Measurements from ENCODE around the gene FADS6.

DNA sequence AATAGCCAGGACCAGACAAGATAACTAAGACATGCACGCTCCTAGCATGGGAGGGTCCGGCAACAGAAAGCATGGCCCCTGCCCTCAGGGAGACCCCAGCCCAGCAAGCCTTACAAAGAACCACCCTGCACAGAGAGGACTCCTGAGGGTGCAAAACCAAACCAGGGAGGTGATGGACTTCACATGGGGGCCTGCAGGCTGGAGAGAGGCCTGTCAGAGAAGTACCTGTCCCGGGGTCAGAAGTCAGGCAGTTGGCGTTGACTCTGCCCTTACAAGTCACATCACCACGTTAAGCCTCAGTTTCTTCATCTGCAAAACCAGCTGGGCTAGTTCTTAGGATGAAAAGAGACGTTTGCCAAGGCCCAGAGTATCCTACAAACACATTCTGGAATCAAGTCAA, 35.4 kb upstream of the FADS6 start:
- TF ChIP-seq POLR2A (IDR thresholded peaks at IDR 0.05; ENCODE audit: insufficient read depth in 1 of 2, low read depth in 2 of 2, low read length in 2 of 2) (no peak), GABPA (IDR thresholded peaks at IDR 0.05; ENCODE audit: low read depth, low read length) (no peak), GABPA (CRISPR knock-in tag; IDR thresholded peaks at IDR 0.05; ENCODE audit: low read depth) (no peak), IRX3 (CRISPR knock-in tag; IDR thresholded peaks at IDR 0.05; ENCODE audit: borderline replicate concordance, low read depth) (no peak)
- TF ChIP-seq, protein P1, sequence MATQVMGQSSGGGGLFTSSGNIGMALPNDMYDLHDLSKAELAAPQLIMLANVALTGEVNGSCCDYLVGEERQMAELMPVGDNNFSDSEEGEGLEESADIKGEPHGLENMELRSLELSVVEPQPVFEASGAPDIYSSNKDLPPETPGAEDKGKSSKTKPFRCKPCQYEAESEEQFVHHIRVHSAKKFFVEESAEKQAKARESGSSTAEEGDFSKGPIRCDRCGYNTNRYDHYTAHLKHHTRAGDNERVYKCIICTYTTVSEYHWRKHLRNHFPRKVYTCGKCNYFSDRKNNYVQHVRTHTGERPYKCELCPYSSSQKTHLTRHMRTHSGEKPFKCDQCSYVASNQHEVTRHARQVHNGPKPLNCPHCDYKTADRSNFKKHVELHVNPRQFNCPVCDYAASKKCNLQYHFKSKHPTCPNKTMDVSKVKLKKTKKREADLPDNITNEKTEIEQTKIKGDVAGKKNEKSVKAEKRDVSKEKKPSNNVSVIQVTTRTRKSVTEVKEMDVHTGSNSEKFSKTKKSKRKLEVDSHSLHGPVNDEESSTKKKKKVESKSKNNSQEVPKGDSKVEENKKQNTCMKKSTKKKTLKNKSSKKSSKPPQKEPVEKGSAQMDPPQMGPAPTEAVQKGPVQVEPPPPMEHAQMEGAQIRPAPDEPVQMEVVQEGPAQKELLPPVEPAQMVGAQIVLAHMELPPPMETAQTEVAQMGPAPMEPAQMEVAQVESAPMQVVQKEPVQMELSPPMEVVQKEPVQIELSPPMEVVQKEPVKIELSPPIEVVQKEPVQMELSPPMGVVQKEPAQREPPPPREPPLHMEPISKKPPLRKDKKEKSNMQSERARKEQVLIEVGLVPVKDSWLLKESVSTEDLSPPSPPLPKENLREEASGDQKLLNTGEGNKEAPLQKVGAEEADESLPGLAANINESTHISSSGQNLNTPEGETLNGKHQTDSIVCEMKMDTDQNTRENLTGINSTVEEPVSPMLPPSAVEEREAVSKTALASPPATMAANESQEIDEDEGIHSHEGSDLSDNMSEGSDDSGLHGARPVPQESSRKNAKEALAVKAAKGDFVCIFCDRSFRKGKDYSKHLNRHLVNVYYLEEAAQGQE (IDR thresholded peaks at IDR 0.05; ENCODE audit: borderline replicate concordance in 1 of 2, low read depth in 1 of 2, low read length in 2 of 2) = no peak
